HepG2 (cell line): ENCODE results near the gene HCRTR1. TPM values are rescaled to one million over a fixed set of nuclear protein-coding genes. Genes with fewer than 3 reads are reported as not detected.

Experiments
- ARHGAP35 ChIP-seq: sonication (generic); formaldehyde crosslinking; IDR thresholded peaks from 2 replicates; pipeline ENCODE4 v1.9.0; 2022; ENCODE audit warnings: mild to moderate bottlenecking, inconsistent platforms, moderate library complexity, missing genetic modification reagents, borderline replicate concordance
- CC2D1A ChIP-seq: sonication (generic); formaldehyde crosslinking; IDR thresholded peaks from 2 replicates; pipeline ENCODE4 v1.8.1; 2023; ENCODE audit warnings: mild to moderate bottlenecking, missing genetic modification reagents
- IKZF1 ChIP-seq: fragments of 450-650 bp; IDR thresholded peaks from 2 replicates; pipeline ENCODE4 v1.7.1; 2016
- NFIB ChIP-seq: sonication (generic); formaldehyde crosslinking; IDR thresholded peaks from 2 replicates; pipeline ENCODE4 v1.9.0; 2021; ENCODE audit warnings: missing genetic modification reagents, mild to moderate bottlenecking, borderline replicate concordance
- NONO ChIP-seq, 2 experiments: fragments of 450-650 bp in 1 of 2; sonication (generic) in 1 of 2; formaldehyde crosslinking in 1 of 2; IDR thresholded peaks in 1 of 2; conservative IDR thresholded peaks in 1 of 2; 2 replicates each; pipeline versions ENCODE4 v1.6.1 to v1.8.0; 2017 to 2022; ENCODE audit warnings: mild to moderate bottlenecking in 1 of 2, missing genetic modification reagents in 1 of 2, moderate library complexity in 1 of 2
- PAF1 ChIP-seq: IDR thresholded peaks from 2 replicates; pipeline ENCODE4 v1.6.1; 2016; ENCODE audit warnings: missing genetic modification reagents, missing compliant biosample characterization
- RBAK ChIP-seq: sonication (generic); formaldehyde crosslinking; IDR thresholded peaks from 2 replicates; pipeline ENCODE4 v1.5.1; 2020; ENCODE audit warnings: mild to moderate bottlenecking, missing genetic modification reagents
- RFXAP ChIP-seq: sonication (generic); formaldehyde crosslinking; IDR thresholded peaks from 2 replicates; pipeline ENCODE4 v1.4.0; 2020; ENCODE audit warnings: missing genetic modification reagents, borderline replicate concordance
- SSRP1 ChIP-seq: IDR thresholded peaks from 2 replicates; pipeline ENCODE4 v1.6.1; 2016; ENCODE audit warnings: control low read depth
- TGIF2 ChIP-seq: IDR thresholded peaks from 2 replicates; pipeline ENCODE4 v1.6.1; 2016; ENCODE audit warnings: control low read depth, missing compliant biosample characterization
- TSC22D2 ChIP-seq: sonication (generic); formaldehyde crosslinking; IDR thresholded peaks from 2 replicates; pipeline ENCODE4 v1.5.1; 2020; ENCODE audit warnings: missing genetic modification reagents, mild to moderate bottlenecking, borderline replicate concordance
- YEATS2 ChIP-seq: sonication (generic); formaldehyde crosslinking; IDR thresholded peaks from 2 replicates; pipeline ENCODE4 v1.4.0; 2020; ENCODE audit warnings: missing genetic modification reagents, borderline replicate concordance
- ZBTB26 ChIP-seq: IDR thresholded peaks from 2 replicates; pipeline ENCODE4 v1.6.1; 2016; ENCODE audit warnings: missing compliant biosample characterization, missing genetic modification reagents, borderline replicate concordance
- ZFP1 ChIP-seq: IDR thresholded peaks from 2 replicates; pipeline ENCODE4 v1.6.1; 2016
- ZFP82 ChIP-seq: sonication (generic); formaldehyde crosslinking; IDR thresholded peaks from 2 replicates; pipeline ENCODE4 v1.5.1; 2020; ENCODE audit warnings: mild to moderate bottlenecking, missing genetic modification reagents, borderline replicate concordance
- ZNF552 ChIP-seq: sonication (generic); formaldehyde crosslinking; IDR thresholded peaks from 2 replicates; pipeline ENCODE4 v1.9.0; 2022; ENCODE audit warnings: missing genetic modification reagents, mild to moderate bottlenecking, borderline replicate concordance
- ZNF660 ChIP-seq: sonication (generic); formaldehyde crosslinking; IDR thresholded peaks from 2 replicates; pipeline ENCODE4 v1.5.1; 2020; ENCODE audit warnings: mild to moderate bottlenecking, low read depth, missing genetic modification reagents, borderline replicate concordance
- ZNF883 ChIP-seq: sonication (generic); formaldehyde crosslinking; IDR thresholded peaks from 2 replicates; pipeline ENCODE4 v1.5.1; 2020; ENCODE audit warnings: mild to moderate bottlenecking, missing genetic modification reagents; ENCODE audit errors: not compliant biosample characterization
- ZZZ3 ChIP-seq: sonication (generic); formaldehyde crosslinking; IDR thresholded peaks from 2 replicates; pipeline ENCODE4 v1.4.0; 2020; ENCODE audit warnings: missing genetic modification reagents, mild to moderate bottlenecking, borderline replicate concordance
- polyA plus RNA-seq, 8 experiments: library from polyadenylated mRNA; depleted of rRNA in 3 of 8; stranded (reverse) in 7 of 8; unstranded in 1 of 8; fragments of >200 nt; fragmentation: Illumina TruSeq in 4 of 8; extraction: Trizol in 4 of 8; gene quantifications; 2 replicates each; pipeline versions ENCODE4 v1.2.1 to v1.2.3, GENCODE V29; 2011 to 2016; ENCODE audit warnings: low read depth in 4 of 8, missing spikeins in 1 of 8, mixed read lengths in 1 of 8; ENCODE audit not compliant: insufficient read depth in 1 of 8
- total RNA-seq, 5 experiments: library from RNA; depleted of rRNA; stranded (reverse); fragments of >200 nt; fragmentation: Illumina TruSeq; extraction: Trizol; gene quantifications; 2 replicates each; pipeline ENCODE4 v1.2.3, GENCODE V29; 2016; ENCODE audit warnings: low read depth in 1 of 5
- TF ChIP-seq, protein P1 (sequence below): sonication (generic); formaldehyde crosslinking; IDR thresholded peaks from 2 replicates; pipeline ENCODE4 v1.4.0; 2020; ENCODE audit warnings: missing genetic modification reagents
- TF ChIP-seq, protein P2 (sequence below): sonication (generic); formaldehyde crosslinking; IDR thresholded peaks from 2 replicates; pipeline ENCODE4 v1.4.0; 2020; ENCODE audit warnings: missing genetic modification reagents
- TF ChIP-seq, protein P3 (sequence below): sonication (generic); formaldehyde crosslinking; IDR thresholded peaks from 2 replicates; pipeline ENCODE4 v1.4.0; 2020; ENCODE audit warnings: missing genetic modification reagents

Gene HCRTR1
- total and polyA plus RNA-seq, 2 of the 13 experiments (the other 11 are each of a cell fraction or from before 2014, with no cell fraction given): not detected

DNA sequence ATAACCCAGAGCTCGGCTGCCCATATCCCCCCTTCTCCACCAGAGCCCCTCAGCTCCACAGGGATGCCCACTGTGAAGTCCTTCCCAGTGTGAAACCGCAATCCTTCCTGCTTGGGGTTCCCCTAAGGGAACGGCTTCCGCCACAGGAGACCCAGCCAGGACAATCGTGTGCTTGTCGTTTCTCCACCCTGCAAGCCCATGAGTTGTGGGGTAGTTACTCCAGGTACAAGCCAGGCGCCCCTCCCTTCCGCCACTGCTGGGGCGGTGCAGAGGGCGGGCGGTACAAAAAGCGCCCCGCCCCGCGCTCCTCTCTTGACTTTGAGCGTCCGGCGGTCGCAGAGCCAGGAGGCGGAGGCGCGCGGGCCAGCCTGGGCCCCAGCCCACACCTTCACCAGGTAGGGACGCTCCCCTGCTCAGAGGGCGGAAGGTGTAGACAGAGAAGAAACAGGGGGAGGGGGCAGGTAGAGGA is 41.3 kb upstream of the HCRTR1 start, which contains the start of gene TINAGL1 (continued):
- TF ChIP-seq RFXAP (CRISPR knock-in tag) (no peak; the same call in 1 of the 2 replicates), SSRP1 (CRISPR knock-in tag) (no peak), PAF1 (CRISPR knock-in tag) (no peak), ARHGAP35 (CRISPR knock-in tag) (no peak), YEATS2 (CRISPR knock-in tag) (no peak), ZFP82 (CRISPR knock-in tag) (no peak), ZFP1 (CRISPR knock-in tag) (no peak), ZBTB26 (no peak), TSC22D2 (CRISPR knock-in tag) (no peak), RBAK (no peak), NFIB (CRISPR knock-in tag) (no peak), ZNF552 (CRISPR knock-in tag) (no peak), ZNF660 (CRISPR knock-in tag) (no peak), NONO (IDR thresholded peaks at IDR 0.05) (no peak), NONO (CRISPR knock-in tag; conservative IDR thresholded peaks at IDR 0.05) (peak; percentile 17; the same call in 1 of the 2 replicates), ZZZ3 (no peak), ZNF883 (CRISPR knock-in tag) (no peak), CC2D1A (CRISPR knock-in tag) (no peak), TGIF2 (CRISPR knock-in tag) (no peak; the same call in 1 of the 2 replicates), IKZF1 (no peak)
- TF ChIP-seq, protein P1, sequence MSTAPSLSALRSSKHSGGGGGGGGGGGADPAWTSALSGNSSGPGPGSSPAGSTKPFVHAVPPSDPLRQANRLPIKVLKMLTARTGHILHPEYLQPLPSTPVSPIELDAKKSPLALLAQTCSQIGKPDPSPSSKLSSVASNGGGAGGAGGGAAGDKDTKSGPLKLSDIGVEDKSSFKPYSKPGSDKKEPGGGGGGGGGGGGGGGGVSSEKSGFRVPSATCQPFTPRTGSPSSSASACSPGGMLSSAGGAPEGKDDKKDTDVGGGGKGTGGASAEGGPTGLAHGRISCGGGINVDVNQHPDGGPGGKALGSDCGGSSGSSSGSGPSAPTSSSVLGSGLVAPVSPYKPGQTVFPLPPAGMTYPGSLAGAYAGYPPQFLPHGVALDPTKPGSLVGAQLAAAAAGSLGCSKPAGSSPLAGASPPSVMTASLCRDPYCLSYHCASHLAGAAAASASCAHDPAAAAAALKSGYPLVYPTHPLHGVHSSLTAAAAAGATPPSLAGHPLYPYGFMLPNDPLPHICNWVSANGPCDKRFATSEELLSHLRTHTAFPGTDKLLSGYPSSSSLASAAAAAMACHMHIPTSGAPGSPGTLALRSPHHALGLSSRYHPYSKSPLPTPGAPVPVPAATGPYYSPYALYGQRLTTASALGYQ: no peak
- TF ChIP-seq, protein P2, sequence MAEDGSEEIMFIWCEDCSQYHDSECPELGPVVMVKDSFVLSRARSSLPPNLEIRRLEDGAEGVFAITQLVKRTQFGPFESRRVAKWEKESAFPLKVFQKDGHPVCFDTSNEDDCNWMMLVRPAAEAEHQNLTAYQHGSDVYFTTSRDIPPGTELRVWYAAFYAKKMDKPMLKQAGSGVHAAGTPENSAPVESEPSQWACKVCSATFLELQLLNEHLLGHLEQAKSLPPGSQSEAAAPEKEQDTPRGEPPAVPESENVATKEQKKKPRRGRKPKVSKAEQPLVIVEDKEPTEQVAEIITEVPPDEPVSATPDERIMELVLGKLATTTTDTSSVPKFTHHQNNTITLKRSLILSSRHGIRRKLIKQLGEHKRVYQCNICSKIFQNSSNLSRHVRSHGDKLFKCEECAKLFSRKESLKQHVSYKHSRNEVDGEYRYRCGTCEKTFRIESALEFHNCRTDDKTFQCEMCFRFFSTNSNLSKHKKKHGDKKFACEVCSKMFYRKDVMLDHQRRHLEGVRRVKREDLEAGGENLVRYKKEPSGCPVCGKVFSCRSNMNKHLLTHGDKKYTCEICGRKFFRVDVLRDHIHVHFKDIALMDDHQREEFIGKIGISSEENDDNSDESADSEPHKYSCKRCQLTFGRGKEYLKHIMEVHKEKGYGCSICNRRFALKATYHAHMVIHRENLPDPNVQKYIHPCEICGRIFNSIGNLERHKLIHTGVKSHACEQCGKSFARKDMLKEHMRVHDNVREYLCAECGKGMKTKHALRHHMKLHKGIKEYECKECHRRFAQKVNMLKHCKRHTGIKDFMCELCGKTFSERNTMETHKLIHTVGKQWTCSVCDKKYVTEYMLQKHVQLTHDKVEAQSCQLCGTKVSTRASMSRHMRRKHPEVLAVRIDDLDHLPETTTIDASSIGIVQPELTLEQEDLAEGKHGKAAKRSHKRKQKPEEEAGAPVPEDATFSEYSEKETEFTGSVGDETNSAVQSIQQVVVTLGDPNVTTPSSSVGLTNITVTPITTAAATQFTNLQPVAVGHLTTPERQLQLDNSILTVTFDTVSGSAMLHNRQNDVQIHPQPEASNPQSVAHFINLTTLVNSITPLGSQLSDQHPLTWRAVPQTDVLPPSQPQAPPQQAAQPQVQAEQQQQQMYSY (CRISPR knock-in tag): no peak
- TF ChIP-seq, protein P3, sequence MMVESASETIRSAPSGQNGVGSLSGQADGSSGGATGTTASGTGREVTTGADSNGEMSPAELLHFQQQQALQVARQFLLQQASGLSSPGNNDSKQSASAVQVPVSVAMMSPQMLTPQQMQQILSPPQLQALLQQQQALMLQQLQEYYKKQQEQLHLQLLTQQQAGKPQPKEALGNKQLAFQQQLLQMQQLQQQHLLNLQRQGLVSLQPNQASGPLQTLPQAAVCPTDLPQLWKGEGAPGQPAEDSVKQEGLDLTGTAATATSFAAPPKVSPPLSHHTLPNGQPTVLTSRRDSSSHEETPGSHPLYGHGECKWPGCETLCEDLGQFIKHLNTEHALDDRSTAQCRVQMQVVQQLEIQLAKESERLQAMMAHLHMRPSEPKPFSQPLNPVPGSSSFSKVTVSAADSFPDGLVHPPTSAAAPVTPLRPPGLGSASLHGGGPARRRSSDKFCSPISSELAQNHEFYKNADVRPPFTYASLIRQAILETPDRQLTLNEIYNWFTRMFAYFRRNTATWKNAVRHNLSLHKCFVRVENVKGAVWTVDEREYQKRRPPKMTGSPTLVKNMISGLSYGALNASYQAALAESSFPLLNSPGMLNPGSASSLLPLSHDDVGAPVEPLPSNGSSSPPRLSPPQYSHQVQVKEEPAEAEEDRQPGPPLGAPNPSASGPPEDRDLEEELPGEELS (CRISPR knock-in tag): no peak; the same call in 1 of the 2 replicates
